ENCODE results near the gene RNF31. TPM values are rescaled to one million over a fixed set of nuclear protein-coding genes. Genes with fewer than 3 reads are reported as not detected.

Gene RNF31
- total and polyA plus RNA-seq, 2 of the 13 experiments (the other 11 are each of a cell fraction or from before 2014, with no cell fraction given) = 48.2 to 86.8 TPM

DNA sequence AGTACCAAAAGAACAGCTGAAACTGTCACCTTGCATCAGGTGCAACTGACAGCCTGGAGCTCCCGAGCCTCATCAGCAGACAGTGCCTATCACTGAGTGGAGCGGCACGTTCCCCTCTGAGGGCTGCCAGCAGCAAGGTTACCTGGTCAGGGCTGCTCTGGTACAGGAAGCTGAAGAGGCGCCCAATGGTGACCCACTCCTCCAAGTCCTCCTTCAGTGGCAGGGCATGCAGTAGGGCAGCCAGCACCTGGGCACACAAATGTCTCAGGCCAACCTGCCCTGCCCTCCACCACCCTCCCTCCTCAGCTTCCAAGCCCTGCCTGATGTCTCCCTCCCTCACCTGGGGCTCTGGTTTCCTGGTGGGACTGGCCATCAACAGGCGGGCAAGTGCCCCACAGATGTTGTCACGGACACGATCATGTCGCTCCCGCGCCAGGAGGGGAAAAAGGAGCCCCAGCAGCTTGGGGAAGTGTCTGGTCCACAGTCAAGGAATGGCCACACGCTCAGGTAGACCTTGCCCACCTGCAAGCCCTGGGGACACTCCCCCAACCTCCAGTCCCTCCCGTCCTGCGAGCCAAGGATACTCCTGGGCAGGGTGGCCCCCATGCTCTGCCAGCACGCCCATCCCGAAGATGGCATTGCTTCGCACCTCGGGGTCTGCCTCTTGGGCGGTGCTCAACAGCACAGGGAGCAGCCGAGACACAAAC lies 34.2 kb downstream of the RNF31 start:
- Histone ChIP-seq H3K4me2 (ENCODE audit: low read depth, low read length) (no peak overlapping the region), H3K27me3 (ENCODE audit: control insufficient read depth in 1 of 2, insufficient read depth in 2 of 2, low read length in 2 of 2) (no peaks in the 10 kb centered on the region), H3K79me2 (ENCODE audit: insufficient read depth, low read length) (no peaks in the 10 kb centered on the region), H3K4me3 (replicated peaks in 1 of 3; ENCODE audit: insufficient read depth in 1 of 3, low read depth in 2 of 3, low read length in 3 of 3) (no peak overlapping the region), H3K4me1 (ENCODE audit: insufficient read depth, low read length) (no peaks in the 10 kb centered on the region), H4K20me1 (ENCODE audit: insufficient read depth, low read length) (no peaks in the 10 kb centered on the region), H3K36me3 (replicated peaks in 1 of 2; ENCODE audit: control insufficient read depth in 1 of 2, insufficient read depth in 2 of 2, low read length in 2 of 2) (peaks cover 82 to 88% of the 10 kb centered on the region in 2 experiments), H3K9ac (ENCODE audit: insufficient read depth, low read depth, low read length) (no peak overlapping the region), H2AFZ (ENCODE audit: low read length) (no peak overlapping the region), H3K9me3 (ENCODE audit: low read length) (no peaks in the 10 kb centered on the region), H3K27ac (ENCODE audit: extremely low read length, insufficient read depth, low read length) (no peak overlapping the region)
- POLR2A ChIA-PET = interaction anchor here (0.7 to 8.1 kb wide), 15 partner anchors 7 to 123 kb away, joined by 3 to 65 read pairs (median 5); partner anchors contain the start of genes CHMP4A, DCAF11, IPO4 and IRF9
- in situ Hi-C loops (cut with HindIII; ENCODE audit: extremely low pct_ligation_motif_present, low pct_unique_long_range_greater_than_20kb) = no loop called here
- intact Hi-C loops (cut with micrococcal nuclease; ENCODE audit: unreplicated experiment) = no loop called here
- ATAC-seq (no peak), DNase-seq (ENCODE audit: low spot score) (no peak), FAIRE-seq (no peak)
- WGBS (ENCODE audit: low lambda C conversion rate) = 95% methylated on average over 19 of the region's 19 CpGs
- CTCF ChIA-PET (ENCODE audit: low intra/inter-chr PET ratio, low total read pairs) = no interaction called here
- BruUV-seq (replicated peaks) = no TSS peak
- no peak for TF ChIP-seq KMT2B (CRISPR knock-in tag; IDR thresholded peaks at IDR 0.05)
- TF ChIP-seq ZKSCAN1 (IDR thresholded peaks at IDR 0.05; ENCODE audit: low read length) = no peak
- TF ChIP-seq, protein P1, sequence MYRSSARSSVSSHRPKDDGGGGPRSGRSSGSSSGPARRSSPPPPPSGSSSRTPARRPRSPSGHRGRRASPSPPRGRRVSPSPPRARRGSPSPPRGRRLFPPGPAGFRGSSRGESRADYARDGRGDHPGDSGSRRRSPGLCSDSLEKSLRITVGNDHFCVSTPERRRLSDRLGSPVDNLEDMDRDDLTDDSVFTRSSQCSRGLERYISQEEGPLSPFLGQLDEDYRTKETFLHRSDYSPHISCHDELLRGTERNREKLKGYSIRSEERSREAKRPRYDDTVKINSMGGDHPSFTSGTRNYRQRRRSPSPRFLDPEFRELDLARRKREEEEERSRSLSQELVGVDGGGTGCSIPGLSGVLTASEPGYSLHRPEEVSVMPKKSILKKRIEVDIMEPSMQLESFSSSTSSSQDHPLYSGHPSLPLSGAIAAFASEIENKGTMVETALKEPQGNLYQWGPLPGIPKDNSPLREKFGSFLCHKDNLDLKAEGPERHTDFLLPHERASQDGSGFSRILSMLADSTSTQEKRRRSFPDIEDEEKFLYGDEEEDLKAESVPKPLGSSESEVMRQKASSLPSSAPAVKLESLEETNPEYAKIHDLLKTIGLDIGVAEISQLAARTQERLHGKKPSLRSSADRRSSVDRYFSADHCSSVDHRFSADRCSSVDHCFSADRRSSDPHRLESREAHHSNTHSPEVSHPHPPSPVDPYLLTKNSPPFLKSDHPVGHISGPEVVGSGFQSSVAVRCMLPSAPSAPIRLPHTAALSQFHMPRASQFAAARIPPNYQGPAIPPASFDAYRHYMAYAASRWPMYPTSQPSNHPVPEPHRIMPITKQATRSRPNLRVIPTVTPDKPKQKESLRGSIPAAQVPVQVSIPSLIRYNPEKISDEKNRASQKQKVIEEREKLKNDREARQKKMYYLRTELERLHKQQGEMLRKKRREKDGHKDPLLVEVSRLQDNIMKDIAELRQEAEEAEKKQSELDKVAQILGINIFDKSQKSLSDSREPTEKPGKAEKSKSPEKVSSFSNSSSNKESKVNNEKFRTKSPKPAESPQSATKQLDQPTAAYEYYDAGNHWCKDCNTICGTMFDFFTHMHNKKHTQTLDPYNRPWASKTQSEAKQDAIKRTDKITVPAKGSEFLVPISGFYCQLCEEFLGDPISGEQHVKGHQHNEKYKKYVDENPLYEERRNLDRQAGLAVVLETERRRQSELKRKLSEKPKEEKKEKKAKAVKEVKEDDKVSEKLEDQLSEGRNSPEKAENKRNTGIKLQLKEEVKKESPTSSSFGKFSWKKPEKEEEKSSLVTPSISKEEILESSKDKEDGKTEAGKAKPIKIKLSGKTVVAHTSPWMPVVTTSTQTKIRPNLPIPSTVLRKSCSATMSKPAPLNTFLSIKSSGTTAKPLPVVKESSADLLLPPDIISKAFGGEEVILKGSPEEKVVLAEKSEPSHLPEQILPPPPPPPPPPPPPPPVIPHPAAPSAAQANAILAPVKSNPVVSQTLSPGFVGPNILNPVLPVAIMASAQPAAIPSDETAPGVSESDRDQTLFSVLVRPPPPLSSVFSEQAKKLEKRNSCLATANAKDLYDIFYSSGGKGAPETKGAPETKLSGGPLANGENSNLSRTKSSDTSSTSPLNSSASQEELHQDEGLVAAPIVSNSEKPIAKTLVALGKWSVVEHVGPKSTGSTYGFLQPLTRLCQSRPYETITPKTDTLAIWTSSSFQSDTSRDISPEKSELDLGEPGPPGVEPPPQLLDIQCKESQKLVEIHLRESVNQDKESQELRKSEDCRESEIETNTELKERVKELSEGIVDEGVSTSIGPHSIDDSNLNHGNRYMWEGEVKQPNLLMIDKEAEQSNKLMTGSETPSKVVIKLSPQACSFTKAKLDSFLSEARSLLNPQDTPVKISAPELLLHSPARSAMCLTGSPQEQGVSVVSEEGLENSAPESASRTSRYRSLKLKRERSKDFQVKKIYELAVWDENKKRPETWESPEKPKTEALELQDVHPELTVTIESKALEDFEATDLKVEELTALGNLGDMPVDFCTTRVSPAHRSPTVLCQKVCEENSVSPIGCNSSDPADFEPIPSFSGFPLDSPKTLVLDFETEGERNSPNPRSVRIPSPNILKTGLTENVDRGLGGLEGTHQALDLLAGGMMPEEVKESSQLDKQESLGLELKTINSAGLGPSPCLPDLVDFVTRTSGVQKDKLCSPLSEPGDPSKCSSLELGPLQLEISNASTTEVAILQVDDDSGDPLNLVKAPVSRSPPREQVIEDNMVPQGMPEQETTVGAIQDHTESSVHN (CRISPR knock-in tag; IDR thresholded peaks at IDR 0.05) = 0 out of 2 replicates have a peak, but pooled peaks have one; percentile 36
- TF ChIP-seq CREM (IDR thresholded peaks at IDR 0.05) = no peak
- TF ChIP-seq CREM (CRISPR knock-in tag; IDR thresholded peaks at IDR 0.05) = no peak
- TF ChIP-seq, protein P2, sequence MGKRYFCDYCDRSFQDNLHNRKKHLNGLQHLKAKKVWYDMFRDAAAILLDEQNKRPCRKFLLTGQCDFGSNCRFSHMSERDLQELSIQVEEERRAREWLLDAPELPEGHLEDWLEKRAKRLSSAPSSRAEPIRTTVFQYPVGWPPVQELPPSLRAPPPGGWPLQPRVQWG (CRISPR knock-in tag; IDR thresholded peaks at IDR 0.05; ENCODE audit: borderline replicate concordance, low read depth) = no peak
- TF ChIP-seq ZNF816 (CRISPR knock-in tag; IDR thresholded peaks at IDR 0.05; ENCODE audit: borderline replicate concordance) = no peak
- TF ChIP-seq, protein P3, sequence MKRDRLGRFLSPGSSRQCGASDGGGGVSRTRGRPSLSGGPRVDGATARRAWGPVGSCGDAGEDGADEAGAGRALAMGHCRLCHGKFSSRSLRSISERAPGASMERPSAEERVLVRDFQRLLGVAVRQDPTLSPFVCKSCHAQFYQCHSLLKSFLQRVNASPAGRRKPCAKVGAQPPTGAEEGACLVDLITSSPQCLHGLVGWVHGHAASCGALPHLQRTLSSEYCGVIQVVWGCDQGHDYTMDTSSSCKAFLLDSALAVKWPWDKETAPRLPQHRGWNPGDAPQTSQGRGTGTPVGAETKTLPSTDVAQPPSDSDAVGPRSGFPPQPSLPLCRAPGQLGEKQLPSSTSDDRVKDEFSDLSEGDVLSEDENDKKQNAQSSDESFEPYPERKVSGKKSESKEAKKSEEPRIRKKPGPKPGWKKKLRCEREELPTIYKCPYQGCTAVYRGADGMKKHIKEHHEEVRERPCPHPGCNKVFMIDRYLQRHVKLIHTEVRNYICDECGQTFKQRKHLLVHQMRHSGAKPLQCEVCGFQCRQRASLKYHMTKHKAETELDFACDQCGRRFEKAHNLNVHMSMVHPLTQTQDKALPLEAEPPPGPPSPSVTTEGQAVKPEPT (CRISPR knock-in tag; IDR thresholded peaks at IDR 0.05; ENCODE audit: low read depth) = 0 out of 2 replicates have a peak, but pooled peaks have one; percentile 30
- no peak for TF ChIP-seq ZNF564 (CRISPR knock-in tag; IDR thresholded peaks at IDR 0.05)
- TF ChIP-seq ZNF772 (CRISPR knock-in tag; IDR thresholded peaks at IDR 0.05) = no peak
- no peak for TF ChIP-seq ZNF207 (IDR thresholded peaks at IDR 0.05; ENCODE audit: borderline replicate concordance)

Data from HepG2 (cell line).